CD4-positive, alpha-beta T cell (primary cell): ENCODE measurements around the gene DLL1. TPM values are rescaled to one million over a fixed set of nuclear protein-coding genes. Genes with fewer than 3 reads are reported as not detected.

Experiments used
- ATAC-seq: fragments of 200-7000 bp; cut with Tn5 transposase; one replicate; pipeline ENCODE4 v1.10.0; 2022; ENCODE audit warnings: mild to moderate bottlenecking; ENCODE audit not compliant: poor library complexity
- CTCF ChIA-PET: fragments of 350-600 bp; sonication (Branson Sonifier 250); formaldehyde crosslinking; loops from one replicate; lab custom pipeline; 2021; ENCODE audit warnings: antibody characterized with exemption, inconsistent platforms; lab: Charles Lee
- POLR2A ChIA-PET: fragments of 350-600 bp; sonication (Branson Sonifier 250); formaldehyde crosslinking; loops from one replicate; lab custom pipeline; 2021; ENCODE audit warnings: antibody characterized with exemption, inconsistent platforms; lab: Charles Lee
- DNase-seq, 14 experiments: peaks; one replicate each; pipeline ENCODE4 v3.0.0-alpha.2; 2013 to 2020; ENCODE audit warnings: mixed read lengths in 2 of 14
- H3K27ac ChIP-seq, 2 donors: one replicate each; pipeline versions ENCODE4 v1.5.1 to v1.7.0; 2013; ENCODE audit warnings: low read length in 2 of 2, low read depth in 1 of 2, mild to moderate bottlenecking in 1 of 2
- H3K27me3 ChIP-seq, 2 experiments: 1 replicate in 1 of 2; 2 replicates in 1 of 2; pipeline versions ENCODE4 v1.6.1 to v1.7.0; 2013; ENCODE audit warnings: low read length in 2 of 2, control low read depth in 1 of 2, mild to moderate bottlenecking in 1 of 2, moderate library complexity in 1 of 2; ENCODE audit not compliant: insufficient read depth in 2 of 2, control insufficient read depth in 1 of 2
- H3K36me3 ChIP-seq: one replicate; pipeline ENCODE4 v1.6.1; 2013; ENCODE audit warnings: low read length, control low read depth; ENCODE audit not compliant: insufficient read depth
- H3K4me1 ChIP-seq: one replicate; pipeline ENCODE4 v1.6.1; 2013; ENCODE audit warnings: low read length, control low read depth; ENCODE audit not compliant: insufficient read depth
- H3K4me3 ChIP-seq: one replicate; pipeline ENCODE4 v1.5.1; 2013; ENCODE audit warnings: mild to moderate bottlenecking, low read length, moderate library complexity
- H3K9me3 ChIP-seq, 2 experiments: 1 replicate in 1 of 2; 2 replicates in 1 of 2; pipeline versions ENCODE4 v1.6.1 to v1.7.0; 2013; ENCODE audit warnings: low read length in 2 of 2, mild to moderate bottlenecking in 2 of 2, control low read depth in 1 of 2, moderate library complexity in 1 of 2; ENCODE audit not compliant: control insufficient read depth in 1 of 2, insufficient read depth in 1 of 2
- H3K27ac Mint-ChIP-seq: one replicate; pipeline ENCODE4 v1.8.0; 2020; ENCODE audit warnings: mixed read lengths
- H3K27me3 Mint-ChIP-seq: one replicate; pipeline ENCODE4 v1.8.0; 2021; ENCODE audit warnings: mixed read lengths
- H3K36me3 Mint-ChIP-seq: one replicate; pipeline ENCODE4 v1.8.0; 2021; ENCODE audit warnings: low read depth, mixed read lengths
- H3K4me1 Mint-ChIP-seq: one replicate; pipeline ENCODE4 v1.8.0; 2021; ENCODE audit warnings: low read depth, mixed read lengths
- H3K4me3 Mint-ChIP-seq: one replicate; pipeline ENCODE4 v1.8.0; 2020; ENCODE audit warnings: mild to moderate bottlenecking, mixed read lengths
- H3K9me3 Mint-ChIP-seq: one replicate; pipeline ENCODE4 v1.8.0; 2020; ENCODE audit warnings: mixed read lengths
- CTCF ChIP-seq: fragments of 200-600 bp; IDR thresholded peaks from one replicate; pipeline ENCODE4 v1.8.0; 2022; ENCODE audit warnings: antibody characterized with exemption, mild to moderate bottlenecking
- intact Hi-C, 2 experiments: fragments of 100-400 bp; cut with DNase I in 1 of 2; cut with micrococcal nuclease in 1 of 2; formaldehyde crosslinking; loops; one replicate each; pipeline versions ENCODE4 v1.15.1 to v1.9.0; 2023 to 2025; cut with DNase I, micrococcal nuclease
- total RNA-seq, 174 experiments: library from RNA in 2 of 174; stranded (reverse) in 2 of 174; gene quantifications; one replicate each; pipeline ENCODE4 v1.2.3 and lab custom pipeline; 2021 to 2026

The DLL1 gene
- total RNA-seq, 2 experiments from 2014 or later, result 7.1 to 7.2 TPM

GRCh38 chr6:170289951-170290295, 955 bp downstream of the DLL1 start:
- ChIA-PET CTCF (no interaction called here), POLR2A (interaction anchor here (3.0 to 6.7 kb wide), 3 partner anchors 10 to 18 kb away, joined by 22 to 50 read pairs (median 37); partner anchors contain the start of gene FAM120B)
- Histone ChIP-seq H3K4me1 (peaks cover 60% of the 10 kb centered on the region), H3K9me3 (peaks cover 0 to 10% of the 10 kb centered on the region in 2 experiments), H3K27me3 (peaks cover 35 to 50% of the 10 kb centered on the region in 2 experiments), H3K36me3 (no peaks in the 10 kb centered on the region), H3K27ac (no peak overlapping the region), H3K4me3 (peak overlapping the region; percentile 76)
- H3K4me3 Mint-ChIP-seq, result peak overlapping the region; percentile 92
- peak overlapping the region; percentile 58 for H3K27ac Mint-ChIP-seq
- no peaks in the 10 kb centered on the region for H3K9me3 Mint-ChIP-seq
- intact Hi-C loops, result loop anchor here (1.0 to 5.0 kb wide), 3 partner anchors 18 to 338 kb away; no protein-coding TSS in a partner anchor
- TF ChIP-seq CTCF, result no peak
- H3K4me1 Mint-ChIP-seq, result peaks cover 48% of the 10 kb centered on the region
- H3K27me3 Mint-ChIP-seq, result peaks cover 58% of the 10 kb centered on the region
- ATAC-seq (no peak), DNase-seq (peak in 1 of 14 experiments; percentile 46)
- H3K36me3 Mint-ChIP-seq, result peaks cover 17% of the 10 kb centered on the region

- peak overlapping the region; percentile 86 for H3K4me3 Mint-ChIP-seq
- Histone ChIP-seq H3K27me3 (peaks cover 30 to 45% of the 10 kb centered on the region in 2 experiments), H3K27ac (no peak overlapping the region), H3K4me1 (peaks cover 54% of the 10 kb centered on the region), H3K9me3 (peaks cover 0 to 10% of the 10 kb centered on the region in 2 experiments), H3K36me3 (no peaks in the 10 kb centered on the region), H3K4me3 (peak overlapping the region; percentile 76)
- DNase-seq, result peak in 5 of 14 experiments; percentile 28 to 53 (median 46)
- POLR2A ChIA-PET, result interaction anchor here (0.9 to 6.7 kb wide), 3 partner anchors 12 to 17 kb away, joined by 4 to 50 read pairs (median 37); partner anchors contain the start of gene FAM120B
- H3K4me1 Mint-ChIP-seq, result peaks cover 43% of the 10 kb centered on the region
- CTCF ChIA-PET, result no interaction called here
- H3K36me3 Mint-ChIP-seq, result peaks cover 17% of the 10 kb centered on the region
- H3K27me3 Mint-ChIP-seq, result peaks cover 52% of the 10 kb centered on the region
- TF ChIP-seq CTCF, result no peak
- intact Hi-C loops, result loop anchor here in 1 of 2 experiments (1.0 kb wide), 1 partner anchor 17 kb away; no protein-coding TSS in a partner anchor
- H3K9me3 Mint-ChIP-seq, result no peaks in the 10 kb centered on the region
- peak; percentile 24 for ATAC-seq
- H3K27ac Mint-ChIP-seq, result peak overlapping the region; percentile 62
Measured at GRCh38 chr6:170289180-170289931, 1.5 kb downstream of the DLL1 start.

GRCh38 chr6:170288852-170289179, 2.1 kb downstream of the DLL1 start:
- POLR2A ChIA-PET, result interaction anchor here (0.9 to 6.7 kb wide), 3 partner anchors 11 to 17 kb away, joined by 4 to 50 read pairs (median 7); no protein-coding TSS in a partner anchor
- CTCF ChIA-PET, result no interaction called here
- peak in 2 of 14 experiments; percentile 18 to 53 for DNase-seq
- H3K9me3 ChIP-seq, result peaks cover 0 to 10% of the 10 kb centered on the region in 2 experiments
- Mint-ChIP-seq H3K27ac (peak overlapping the region; percentile 62), H3K4me1 (peaks cover 37% of the 10 kb centered on the region), H3K4me3 (peak overlapping the region; percentile 86), H3K27me3 (peaks cover 47% of the 10 kb centered on the region), H3K36me3 (peaks cover 17% of the 10 kb centered on the region), H3K9me3 (no peaks in the 10 kb centered on the region)
- no peak overlapping the region for H3K27ac ChIP-seq
- intact Hi-C loops, result loop anchor here in 1 of 2 experiments (1.0 kb wide), 1 partner anchor 17 kb away; no protein-coding TSS in a partner anchor
- peak; percentile 28 for ATAC-seq
- TF ChIP-seq CTCF, result no peak
- peak overlapping the region; percentile 57 for H3K4me3 ChIP-seq
- H3K36me3 ChIP-seq, result no peaks in the 10 kb centered on the region
- H3K4me1 ChIP-seq, result peaks cover 52% of the 10 kb centered on the region
- H3K27me3 ChIP-seq, result peaks cover 24 to 39% of the 10 kb centered on the region in 2 experiments
